8988T (cell line): Measurements from ENCODE around the gene CASKIN2.
A peak's percentile ranks its signal among the peaks of the same experiment; 100 is the strongest.
"Not testable (repeated sequence)": the region's sequence is repeated elsewhere in the genome, so short reads cannot be mapped to it uniquely, and the experiment has no call there.

Source experiments
- DNase-seq: peaks from one replicate; pipeline ENCODE4 v3.0.0; 2011

Gene CASKIN2

DNA sequence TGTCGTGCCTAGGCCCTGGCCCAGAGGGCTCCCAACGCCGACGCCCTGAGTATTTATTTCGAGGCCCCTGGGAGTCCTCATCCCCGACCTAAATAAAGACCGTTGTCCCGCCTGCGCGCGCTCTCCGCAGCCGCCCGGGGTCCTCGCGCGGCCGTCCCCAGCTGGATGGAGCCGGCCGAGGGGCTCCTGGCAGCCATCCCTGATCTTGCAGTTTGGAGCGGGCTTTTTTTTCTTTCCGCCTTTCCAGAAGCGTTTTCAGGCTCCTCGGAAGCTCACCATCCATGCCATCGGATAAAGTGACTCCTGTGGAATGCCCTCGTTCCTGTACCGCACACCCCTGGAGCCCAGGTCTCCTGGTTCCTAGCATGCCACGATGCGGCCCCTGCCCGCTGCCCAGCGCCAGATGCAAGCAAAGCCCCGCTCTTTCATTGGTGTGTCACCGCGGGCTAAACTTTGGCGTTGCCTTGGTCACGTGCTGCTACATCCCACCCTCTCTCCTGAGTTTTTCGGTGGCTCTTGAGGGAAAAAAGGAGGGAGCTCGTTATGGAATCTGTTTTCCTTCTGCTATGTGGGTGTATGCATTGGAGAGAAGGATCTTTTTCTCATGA lies 58.2 kb downstream of the CASKIN2 start:
- DNase-seq, result no peak

DNA sequence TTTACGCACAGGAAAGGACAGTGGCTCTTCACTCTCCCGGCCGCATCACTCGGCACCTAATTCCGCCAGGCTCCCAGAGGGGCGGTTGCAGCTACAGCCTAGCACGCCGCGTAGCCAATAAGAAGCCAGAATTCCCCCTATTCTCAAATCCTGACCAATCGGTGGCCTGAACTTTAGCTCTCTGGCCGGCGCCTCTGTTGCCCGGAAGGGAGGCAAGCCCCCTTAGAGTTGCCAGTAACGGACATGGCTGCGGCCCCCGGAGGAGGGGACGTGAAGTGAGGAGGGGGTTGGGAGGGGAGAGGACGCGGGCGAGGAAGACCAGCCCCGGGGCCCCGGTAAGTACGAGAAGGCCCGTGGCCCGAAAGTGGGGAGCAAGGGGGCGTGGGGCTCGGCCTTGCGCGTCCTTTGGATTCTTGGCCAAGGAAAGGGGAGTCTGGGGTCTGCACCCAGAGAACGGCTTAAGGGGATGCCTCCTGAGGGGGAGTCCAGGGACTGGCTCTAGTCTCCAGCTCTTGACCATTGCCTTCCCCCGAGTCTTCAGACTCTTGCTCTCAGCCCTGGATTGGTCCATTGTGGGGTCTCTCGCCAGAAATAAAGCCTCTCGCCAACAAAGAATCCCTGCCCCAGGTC lies 58.8 kb downstream of the CASKIN2 start, which contains the start of gene TMEM94:
TSS of gene TMEM94 (plus strand) at position 219 of the 630 bp plus-strand sequence. CDS start 15,271 bp downstream, outside the sequence.
- peak; percentile 62 for DNase-seq

DNA sequence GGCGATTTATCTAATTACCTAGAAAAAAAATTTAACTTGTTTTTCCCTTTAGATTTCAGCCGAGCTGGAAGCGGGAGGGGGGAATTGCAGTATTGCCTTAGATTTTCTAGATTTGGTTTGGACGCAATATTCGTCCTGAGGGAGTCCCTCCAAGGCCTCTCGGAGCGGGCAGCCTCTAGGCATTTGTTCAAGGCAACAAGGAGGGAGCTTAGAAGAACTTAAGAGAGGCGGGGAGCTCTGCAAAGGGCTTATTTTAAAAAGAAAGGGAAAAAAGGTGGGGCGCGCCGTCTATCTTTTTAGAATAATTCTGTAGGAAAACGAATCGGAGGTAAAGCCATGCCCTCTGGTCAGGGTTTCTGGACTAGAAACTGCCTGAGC lies 59.3 kb downstream of the CASKIN2 start:
- DNase-seq, result no peak

DNA sequence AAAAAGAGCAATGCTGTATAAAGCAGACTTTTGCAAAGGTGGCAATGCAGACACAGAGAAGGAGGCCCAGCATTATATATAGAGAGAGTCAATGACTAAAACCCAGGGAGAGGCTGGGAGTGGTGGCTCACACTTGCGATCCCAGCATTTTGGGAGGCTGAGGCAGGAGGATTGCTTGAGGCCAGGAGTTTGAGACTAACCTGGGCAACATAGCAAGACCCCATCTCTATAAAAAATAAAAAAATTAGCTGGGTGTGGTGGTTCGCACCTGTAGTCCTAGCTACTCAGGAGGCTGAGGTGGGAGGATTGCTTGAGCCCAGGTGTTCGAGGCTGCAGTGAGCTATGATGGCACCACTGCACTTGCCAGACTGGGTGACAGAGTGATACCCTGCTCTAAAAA lies 60.7 kb downstream of the CASKIN2 start:
- not testable (repeated sequence) for DNase-seq

DNA sequence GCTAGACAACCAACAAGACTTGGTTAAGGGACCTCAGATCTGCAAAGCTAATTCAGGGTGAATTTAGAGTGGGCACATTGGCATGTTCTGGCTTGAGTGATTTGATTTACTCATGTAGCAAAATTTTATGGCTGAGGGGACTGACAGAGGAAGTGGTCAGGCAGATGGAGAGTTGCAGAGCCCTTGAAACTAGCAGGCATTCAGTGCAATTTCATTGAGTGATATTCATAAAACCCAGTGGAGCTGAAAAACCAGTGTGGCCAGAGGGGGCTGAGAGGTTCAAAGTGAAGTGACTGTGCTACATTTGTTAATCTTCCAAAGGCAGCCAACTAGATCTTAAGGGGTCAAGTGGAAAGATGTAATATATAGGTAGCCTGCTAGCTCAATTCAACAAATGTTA lies 61.1 kb downstream of the CASKIN2 start:
- DNase-seq, result no peak

DNA sequence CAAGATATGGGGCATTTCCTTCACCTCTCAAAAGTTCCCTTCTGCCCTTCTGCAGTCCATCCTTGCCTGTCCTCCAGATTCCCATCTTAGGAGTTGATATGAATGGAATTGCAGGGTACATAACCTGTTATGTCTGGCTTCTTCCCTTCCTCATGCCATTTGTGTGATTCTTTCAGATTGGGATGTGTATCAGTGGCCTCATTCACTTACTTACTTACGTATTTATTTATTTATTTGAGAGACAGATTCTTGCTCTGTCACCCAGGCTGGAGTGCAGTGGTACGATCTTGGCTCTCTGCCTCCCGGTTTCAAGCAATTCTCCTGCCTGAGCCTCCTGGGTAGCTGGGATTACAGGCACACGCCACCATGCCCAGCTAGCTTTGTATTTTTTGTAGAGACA lies 65.1 kb downstream of the CASKIN2 start:
- DNase-seq, result no peak
